ENCODE results near the gene NPS.

Gene NPS

GRCh38 chr10:127561647-127562046 lies 12.5 kb downstream of the NPS start:
- DNase-seq (ENCODE audit: low read depth) = no peak

- no peak for DNase-seq (ENCODE audit: low read depth)
Observed at GRCh38 chr10:127563718-127564553, 14.8 kb downstream of the NPS start.

- DNase-seq (ENCODE audit: low read depth) = no peak
Observed at GRCh38 chr10:127564644-127565043, 15.5 kb downstream of the NPS start.

GRCh38 chr10:127565583-127565982 lies 16.5 kb downstream of the NPS start:
- DNase-seq (ENCODE audit: low read depth) = no peak

GRCh38 chr10:127569210-127569609 lies 20.1 kb downstream of the NPS start:
- DNase-seq (ENCODE audit: low read depth) = no peak

- DNase-seq (ENCODE audit: low read depth) = no peak
Observed at GRCh38 chr10:127570036-127570435, 20.9 kb downstream of the NPS start.

GRCh38 chr10:127571386-127571785 lies 22.3 kb downstream of the NPS start:
- no peak for DNase-seq (ENCODE audit: low read depth)

GRCh38 chr10:127576051-127576450 lies 26.9 kb downstream of the NPS start:
- no peak for DNase-seq (ENCODE audit: low read depth)

- DNase-seq (ENCODE audit: low read depth) = no peak
Observed at GRCh38 chr10:127576740-127577161, 27.6 kb downstream of the NPS start.

GRCh38 chr10:127577376-127578258 lies 28.5 kb downstream of the NPS start:
- DNase-seq (ENCODE audit: low read depth) = no peak

GRCh38 chr10:127578259-127578960 lies 29.3 kb downstream of the NPS start:
- DNase-seq (ENCODE audit: low read depth) = no peak

- DNase-seq (ENCODE audit: low read depth) = no peak
Observed at GRCh38 chr10:127578961-127579305, 29.8 kb downstream of the NPS start.

- no peak for DNase-seq (ENCODE audit: low read depth)
Observed at GRCh38 chr10:127579640-127580039, 30.5 kb downstream of the NPS start.

- DNase-seq (ENCODE audit: low read depth) = no peak
Observed at GRCh38 chr10:127580822-127581221, 31.7 kb downstream of the NPS start.

GRCh38 chr10:127585519-127586023 lies 36.5 kb downstream of the NPS start:
- DNase-seq (ENCODE audit: low read depth) = no peak

- no peak for DNase-seq (ENCODE audit: low read depth)
Observed at GRCh38 chr10:127587668-127588365, 38.7 kb downstream of the NPS start.

- DNase-seq (ENCODE audit: low read depth) = no peak
Observed at GRCh38 chr10:127592586-127592985, 43.5 kb downstream of the NPS start.

- DNase-seq (ENCODE audit: low read depth) = no peak
Observed at GRCh38 chr10:127600479-127600878, 51.4 kb downstream of the NPS start.

Data from T-helper 22 cell (primary cell).